Stimulated activated CD4-positive, alpha-beta T cell treated with anti-CD3 and anti-CD28 coated beads, TNF-alpha, amount 100 ng/mL, for 48 hours (primary cell): ENCODE measurements around the gene GNG11.

Source experiments
- DNase-seq, 3 donors: peaks; one replicate each; pipeline ENCODE4 v3.0.0-alpha.2; 2020; ENCODE audit warnings: low read depth in 3 of 3

The GNG11 gene

GRCh38 chr7:93921607-93922566, at the start of gene GNG11:
TSS of gene GNG11 (plus strand) at chr7:93921735. CDS start at chr7:93922138, 403 bp downstream.
- DNase-seq: peak in 2 of 3 donors; percentile 1 to 4

GRCh38 chr7:93873998-93874574, 47.4 kb upstream of the GNG11 start:
- DNase-seq: no peak

GRCh38 chr7:93877742-93878141, 43.8 kb upstream of the GNG11 start:
- no peak for DNase-seq

GRCh38 chr7:93879356-93879755, 42.2 kb upstream of the GNG11 start:
- no peak for DNase-seq

GRCh38 chr7:93882468-93882867, 39.1 kb upstream of the GNG11 start:
- no peak for DNase-seq

GRCh38 chr7:93883078-93883916, 38.2 kb upstream of the GNG11 start:
- no peak for DNase-seq

- no peak for DNase-seq
These were observed 37.6 kb upstream of the GNG11 start for GRCh38 chr7:93883917-93884345.

- no peak for DNase-seq
These were observed 37.0 kb upstream of the GNG11 start for GRCh38 chr7:93884541-93884940.

- no peak for DNase-seq
These were observed 32.3 kb upstream of the GNG11 start for GRCh38 chr7:93889261-93889660.

GRCh38 chr7:93890041-93890463, 31.5 kb upstream of the GNG11 start:
- DNase-seq: no peak

- no peak for DNase-seq
These were observed 31.0 kb upstream of the GNG11 start, which contains the start of gene TFPI2 for GRCh38 chr7:93890464-93891068. TSS of gene TFPI2 (minus strand) at chr7:93890753. CDS start at chr7:93890678, 75 bp downstream.

GRCh38 chr7:93894426-93894825, 27.1 kb upstream of the GNG11 start:
- no peak for DNase-seq

GRCh38 chr7:93894966-93895640, 26.4 kb upstream of the GNG11 start:
- no peak for DNase-seq

GRCh38 chr7:93895859-93896600, 25.5 kb upstream of the GNG11 start:
- no peak for DNase-seq

- DNase-seq: no peak
These were observed 23.9 kb upstream of the GNG11 start for GRCh38 chr7:93897680-93898079.

GRCh38 chr7:93902777-93903423, 18.6 kb upstream of the GNG11 start:
- no peak for DNase-seq

- no peak for DNase-seq
These were observed 15.3 kb upstream of the GNG11 start, which contains the start of gene GNGT1 for GRCh38 chr7:93906267-93906666. TSS of gene GNGT1 (plus strand) at chr7:93906567. CDS start at chr7:93906747, 180 bp downstream.

- no peak for DNase-seq
These were observed 11.2 kb upstream of the GNG11 start for GRCh38 chr7:93910076-93910994.
